PC-9 (cell line): ENCODE results near the gene WDR33. TPM values are rescaled to one million over a fixed set of nuclear protein-coding genes. Genes with fewer than 3 reads are reported as not detected.

ENCODE experiments used
- BruUV-seq: library from RNA; stranded (reverse); fragments of 400-500 nt; replicated peaks from 2 replicates; lab custom pipeline; 2021; lab: Mats Ljungman, UMichigan
- CTCF ChIA-PET: fragments of 300-600 bp; sonication (Branson Sonifier 250); formaldehyde crosslinking; loops from one replicate; lab custom pipeline; 2022; ENCODE audit warnings: antibody characterized with exemption; lab: Charles Lee
- POLR2A ChIA-PET: fragments of 300-600 bp; sonication (Branson Sonifier 250); formaldehyde crosslinking; loops from one replicate; lab custom pipeline; 2022; ENCODE audit warnings: antibody characterized with exemption; ENCODE audit not compliant: unreplicated experiment; lab: Charles Lee
- DNase-seq, 2 experiments: peaks; one replicate each; pipeline versions ENCODE4 v3.0.0 to v3.0.0-alpha.2; 2015 to 2022; ENCODE audit warnings: mixed read lengths in 1 of 2
- H2AFZ ChIP-seq: fragments of 200-600 bp; sonication (generic); 2 replicates; pipeline ENCODE4 v1.8.1; 2017; ENCODE audit warnings: antibody characterized with exemption
- H3F3A ChIP-seq: fragments of 200-600 bp; sonication (generic); 2 replicates; pipeline ENCODE4 v1.8.1; 2017; ENCODE audit warnings: antibody characterized with exemption, mild to moderate bottlenecking, low read depth; ENCODE audit not compliant: insufficient read depth
- H3K27ac ChIP-seq: fragments of 200-600 bp; sonication (generic); 2 replicates; pipeline ENCODE4 v1.6.1; 2016; ENCODE audit warnings: mixed run types
- H3K27me3 ChIP-seq: fragments of 200-600 bp; sonication (generic); 2 replicates; pipeline ENCODE4 v1.6.1; 2016; ENCODE audit warnings: low read depth, mixed run types; ENCODE audit not compliant: insufficient read depth
- H3K36me3 ChIP-seq: fragments of 200-600 bp; sonication (generic); 2 replicates; pipeline ENCODE4 v1.6.1; 2016; ENCODE audit warnings: low read depth, mixed run types
- H3K4me1 ChIP-seq: fragments of 200-600 bp; sonication (generic); replicated peaks from 2 replicates; pipeline ENCODE4 v1.6.1; 2016; ENCODE audit warnings: mixed run types; ENCODE audit not compliant: insufficient read depth
- H3K4me2 ChIP-seq: fragments of 200-600 bp; sonication (generic); 2 replicates; pipeline ENCODE4 v1.6.1; 2017; ENCODE audit warnings: mixed run types
- H3K4me3 ChIP-seq: fragments of 200-600 bp; sonication (generic); 2 replicates; pipeline ENCODE4 v1.6.1; 2016; ENCODE audit warnings: mixed run types
- H3K79me2 ChIP-seq: fragments of 200-600 bp; sonication (generic); 2 replicates; pipeline ENCODE4 v1.6.1; 2017; ENCODE audit warnings: low read depth, mixed run types
- H3K9me2 ChIP-seq: fragments of 200-600 bp; sonication (generic); 2 replicates; pipeline ENCODE4 v1.8.1; 2017; ENCODE audit warnings: mild to moderate bottlenecking; ENCODE audit not compliant: insufficient read depth
- H3K9me3 ChIP-seq: fragments of 200-600 bp; sonication (generic); 2 replicates; pipeline ENCODE4 v1.8.1; 2016; ENCODE audit warnings: low read depth; ENCODE audit not compliant: insufficient read depth
- H4K20me1 ChIP-seq: fragments of 200-600 bp; sonication (generic); 2 replicates; pipeline ENCODE4 v1.8.1; 2017; ENCODE audit not compliant: insufficient read depth
- EZH2 ChIP-seq: fragments of 200-600 bp; sonication (generic); IDR thresholded peaks from 2 replicates; pipeline ENCODE4 v1.8.0; 2017; ENCODE audit warnings: antibody characterized with exemption, low read depth
- intact Hi-C: fragments of 100-400 bp; cut with micrococcal nuclease; formaldehyde crosslinking; loops from one replicate; pipeline ENCODE4 v1.10.0; 2022; ENCODE audit not compliant: unreplicated experiment
- total RNA-seq: library from RNA; stranded (reverse); gene quantifications from 2 replicates; pipeline ENCODE4 v1.2.3, GENCODE V29; 2021
- TF ChIP-seq, protein P1 (sequence below): fragments of 200-600 bp; sonication (generic); conservative IDR thresholded peaks from 2 replicates; pipeline ENCODE4 v1.6.1; 2017; ENCODE audit warnings: mixed run types, antibody characterized with exemption, mild to moderate bottlenecking, moderate library complexity

WDR33 gene
- total RNA-seq, 1 experiment from 2014 or later: 59.3 TPM

DNA sequence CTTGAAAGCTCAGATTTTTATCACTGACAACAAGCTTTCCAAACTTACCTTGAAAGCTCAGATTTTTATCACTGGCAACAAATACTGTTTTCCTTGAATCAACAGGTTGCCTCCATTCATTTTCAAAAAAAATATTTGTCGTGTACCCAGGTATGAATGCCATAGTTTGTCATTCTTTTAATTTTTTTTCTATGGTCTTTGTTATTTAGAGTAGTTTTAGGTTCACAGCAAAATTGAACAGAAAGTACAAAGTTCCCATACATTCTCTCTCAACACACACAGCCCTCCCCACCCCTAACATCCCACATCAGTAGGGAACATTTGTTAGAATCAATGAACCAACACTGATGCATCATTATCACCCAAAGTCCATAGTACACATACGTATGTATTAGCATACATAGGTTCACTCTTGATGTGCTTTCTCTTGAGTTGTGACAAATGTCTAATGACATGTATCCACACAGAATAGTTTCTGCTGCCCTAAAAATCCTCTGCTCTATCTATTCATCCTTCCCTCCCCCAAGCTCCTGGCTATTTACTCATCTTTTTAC is 25.9 kb downstream of the WDR33 start:
- H3K9me3 ChIP-seq: no peaks in the 10 kb centered on the region
- peaks cover 54% of the 10 kb centered on the region for H4K20me1 ChIP-seq
- DNase-seq: no peak
- intact Hi-C loops: no loop called here
- H3K27ac ChIP-seq: no peak overlapping the region
- H3K36me3 ChIP-seq: peaks cover 9% of the 10 kb centered on the region; the same call in 1 of the 2 replicates
- H2AFZ ChIP-seq: no peak overlapping the region
- TF ChIP-seq, protein P1, sequence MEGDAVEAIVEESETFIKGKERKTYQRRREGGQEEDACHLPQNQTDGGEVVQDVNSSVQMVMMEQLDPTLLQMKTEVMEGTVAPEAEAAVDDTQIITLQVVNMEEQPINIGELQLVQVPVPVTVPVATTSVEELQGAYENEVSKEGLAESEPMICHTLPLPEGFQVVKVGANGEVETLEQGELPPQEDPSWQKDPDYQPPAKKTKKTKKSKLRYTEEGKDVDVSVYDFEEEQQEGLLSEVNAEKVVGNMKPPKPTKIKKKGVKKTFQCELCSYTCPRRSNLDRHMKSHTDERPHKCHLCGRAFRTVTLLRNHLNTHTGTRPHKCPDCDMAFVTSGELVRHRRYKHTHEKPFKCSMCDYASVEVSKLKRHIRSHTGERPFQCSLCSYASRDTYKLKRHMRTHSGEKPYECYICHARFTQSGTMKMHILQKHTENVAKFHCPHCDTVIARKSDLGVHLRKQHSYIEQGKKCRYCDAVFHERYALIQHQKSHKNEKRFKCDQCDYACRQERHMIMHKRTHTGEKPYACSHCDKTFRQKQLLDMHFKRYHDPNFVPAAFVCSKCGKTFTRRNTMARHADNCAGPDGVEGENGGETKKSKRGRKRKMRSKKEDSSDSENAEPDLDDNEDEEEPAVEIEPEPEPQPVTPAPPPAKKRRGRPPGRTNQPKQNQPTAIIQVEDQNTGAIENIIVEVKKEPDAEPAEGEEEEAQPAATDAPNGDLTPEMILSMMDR: no peak
- no peak for TF ChIP-seq EZH2
- ChIA-PET CTCF (no interaction called here), POLR2A (no interaction called here)
- peaks cover 64% of the 10 kb centered on the region for H3K79me2 ChIP-seq
- no peaks in the 10 kb centered on the region for H3K27me3 ChIP-seq
- no peaks in the 10 kb centered on the region for H3K9me2 ChIP-seq
- H3K4me1 ChIP-seq: no peaks in the 10 kb centered on the region
- no TSS peak for BruUV-seq
- peaks cover 25% of the 10 kb centered on the region for H3F3A ChIP-seq
- H3K4me2 ChIP-seq: no peak overlapping the region
- no peak overlapping the region for H3K4me3 ChIP-seq

DNA sequence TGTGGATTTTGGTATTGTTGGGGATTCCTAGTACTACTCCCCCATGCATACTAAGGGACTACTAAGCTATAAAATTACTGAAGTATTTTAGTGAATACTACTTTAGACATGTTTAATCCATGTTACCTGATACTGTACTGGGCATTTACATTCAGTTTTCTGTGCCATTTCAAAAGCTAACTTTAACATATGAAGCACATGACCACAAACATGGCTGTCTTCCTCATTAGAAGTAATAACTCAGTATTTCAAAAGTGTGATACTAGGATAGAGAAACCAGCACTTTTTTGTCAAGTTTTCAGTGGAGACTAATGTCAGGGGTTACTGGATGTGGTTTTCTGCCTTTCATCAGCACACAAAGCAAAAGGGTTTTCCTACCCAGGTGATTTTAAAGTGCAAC is 27.9 kb downstream of the WDR33 start:
- CTCF ChIA-PET: no interaction called here
- Histone ChIP-seq H3K27ac (no peak overlapping the region), H3F3A (peaks cover 22% of the 10 kb centered on the region; the same call in 1 of the 2 replicates), H3K9me2 (no peaks in the 10 kb centered on the region), H3K9me3 (no peaks in the 10 kb centered on the region), H3K27me3 (no peaks in the 10 kb centered on the region), H3K36me3 (peaks cover 9% of the 10 kb centered on the region; the same call in 1 of the 2 replicates), H3K79me2 (peaks cover 78% of the 10 kb centered on the region), H3K4me3 (no peak overlapping the region), H4K20me1 (peaks cover 68% of the 10 kb centered on the region), H3K4me1 (no peaks in the 10 kb centered on the region), H3K4me2 (no peak overlapping the region), H2AFZ (no peak overlapping the region)
- POLR2A ChIA-PET: interaction anchor here (0.7 kb wide), 1 partner anchor 63 kb away, joined by 7 read pairs; no protein-coding TSS in a partner anchor
- no peak for TF ChIP-seq EZH2
- TF ChIP-seq, protein P1: no peak
- intact Hi-C loops: no loop called here
- DNase-seq: no peak
- BruUV-seq: no TSS peak

DNA sequence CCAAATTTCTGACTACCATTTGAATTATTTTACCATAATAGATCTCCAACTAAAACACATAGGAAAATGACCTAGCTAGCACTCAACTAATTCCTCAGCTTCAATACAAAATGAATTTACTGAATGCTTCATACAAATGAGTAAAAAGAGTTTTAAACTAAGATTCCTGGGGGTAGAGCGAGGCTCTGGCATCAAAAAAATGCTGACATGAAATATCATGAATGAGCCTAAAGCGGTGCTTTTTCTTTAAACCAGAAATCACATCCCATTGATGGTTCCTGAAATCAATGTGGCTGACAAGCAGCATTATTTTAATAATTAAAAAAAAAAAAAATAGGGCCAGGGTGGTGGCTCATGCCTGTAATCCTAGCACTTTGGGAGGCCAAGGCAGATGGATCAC is 32.1 kb downstream of the WDR33 start:
- no peak overlapping the region for H3K27ac ChIP-seq
- H3K27me3 ChIP-seq: no peaks in the 10 kb centered on the region
- peaks cover 92% of the 10 kb centered on the region for H3K79me2 ChIP-seq
- intact Hi-C loops: no loop called here
- no peak for TF ChIP-seq EZH2
- TF ChIP-seq, protein P1: no peak
- BruUV-seq: no TSS peak
- H3K4me2 ChIP-seq: no peak overlapping the region
- peaks cover 10% of the 10 kb centered on the region; the same call in 1 of the 2 replicates for H3F3A ChIP-seq
- no peaks in the 10 kb centered on the region for H3K9me3 ChIP-seq
- no peak for DNase-seq
- CTCF ChIA-PET: no interaction called here
- no peaks in the 10 kb centered on the region for H3K4me1 ChIP-seq
- peaks cover 4% of the 10 kb centered on the region; the same call in 1 of the 2 replicates for H3K36me3 ChIP-seq
- no peak overlapping the region for H2AFZ ChIP-seq
- POLR2A ChIA-PET: no interaction called here
- no peak overlapping the region for H3K4me3 ChIP-seq
- peaks cover 81% of the 10 kb centered on the region for H4K20me1 ChIP-seq
- H3K9me2 ChIP-seq: no peaks in the 10 kb centered on the region
